CD14-positive monocyte (primary cell): ENCODE results near the gene VIP. TPM values are rescaled to one million over a fixed set of nuclear protein-coding genes. Genes with fewer than 3 reads are reported as not detected.

Source experiments
- DNase-seq, 3 donors: peaks; one replicate each; pipeline ENCODE4 v3.0.0-alpha.2; 2011 to 2022
- H2AFZ ChIP-seq: 2 replicates; pipeline ENCODE4 v1.6.0; 2012; ENCODE audit warnings: mild to moderate bottlenecking, low read depth, low read length, inconsistent platforms; ENCODE audit not compliant: insufficient read depth, poor library complexity, severe bottlenecking
- H3K27ac ChIP-seq, 2 donors: 1 replicate in 1 of 2; 2 replicates in 1 of 2; pipeline ENCODE4 v1.5.1; 2012 to 2013; ENCODE audit warnings: low read length in 2 of 2, control low read depth in 1 of 2, inconsistent platforms in 1 of 2, low read depth in 1 of 2, mild to moderate bottlenecking in 1 of 2
- H3K27me3 ChIP-seq, 2 donors: one replicate each; pipeline versions ENCODE4 v1.6.0 to v1.6.1; 2011 to 2013; ENCODE audit warnings: low read length in 2 of 2; ENCODE audit not compliant: control insufficient read depth in 2 of 2, insufficient read depth in 2 of 2
- H3K36me3 ChIP-seq, 2 donors: replicated peaks in 1 of 2; 1 replicate in 1 of 2; 2 replicates in 1 of 2; pipeline versions ENCODE4 v1.5.1 to v1.6.1; 2012 to 2013; ENCODE audit warnings: low read length in 2 of 2, control low read depth in 1 of 2, inconsistent platforms in 1 of 2, mild to moderate bottlenecking in 1 of 2; ENCODE audit not compliant: insufficient read depth in 2 of 2, control insufficient read depth in 1 of 2
- H3K4me1 ChIP-seq, 2 donors: 1 replicate in 1 of 2; 2 replicates in 1 of 2; pipeline versions ENCODE4 v1.5.1 to v1.6.1; 2012 to 2013; ENCODE audit warnings: low read length in 2 of 2, control low read depth in 1 of 2, inconsistent platforms in 1 of 2, mild to moderate bottlenecking in 1 of 2, moderate library complexity in 1 of 2; ENCODE audit not compliant: insufficient read depth in 2 of 2, control insufficient read depth in 1 of 2
- H3K4me2 ChIP-seq: replicated peaks from 2 replicates; pipeline ENCODE3; 2012; ENCODE audit warnings: low read length, moderate library complexity, mild to moderate bottlenecking; ENCODE audit not compliant: poor library complexity, severe bottlenecking; ENCODE audit errors: extremely low read depth
- H3K4me3 ChIP-seq, 3 experiments: fragments of 200-600 bp in 1 of 3; sonication (generic) in 1 of 3; replicated peaks in 1 of 3; 1 replicate in 2 of 3; 2 replicates in 1 of 3; pipeline ENCODE4 v1.5.1; 2011 to 2013; ENCODE audit warnings: low read length in 3 of 3, mild to moderate bottlenecking in 3 of 3, control low read depth in 2 of 3, low read depth in 2 of 3, inconsistent platforms in 1 of 3, moderate library complexity in 1 of 3
- H3K79me2 ChIP-seq: 2 replicates; pipeline ENCODE4 v1.6.0; 2012; ENCODE audit warnings: mild to moderate bottlenecking, control low read depth, inconsistent platforms, low read length, moderate library complexity; ENCODE audit not compliant: insufficient read depth
- H3K9ac ChIP-seq: 2 replicates; pipeline ENCODE4 v1.6.0; 2017; ENCODE audit warnings: low read length, mild to moderate bottlenecking; ENCODE audit not compliant: insufficient read depth, poor library complexity, severe bottlenecking
- H3K9me3 ChIP-seq, 2 donors: replicated peaks in 1 of 2; 1 replicate in 1 of 2; 2 replicates in 1 of 2; pipeline versions ENCODE4 v1.5.1 to v1.6.1; 2012 to 2013; ENCODE audit warnings: low read length in 2 of 2, control low read depth in 1 of 2; ENCODE audit not compliant: control insufficient read depth in 1 of 2, insufficient read depth in 1 of 2
- H4K20me1 ChIP-seq: 2 replicates; pipeline ENCODE4 v1.6.0; 2012; ENCODE audit warnings: mild to moderate bottlenecking, low read length, control low read depth, moderate library complexity; ENCODE audit not compliant: insufficient read depth
- H3K27ac Mint-ChIP-seq, 7 donors: one replicate each; pipeline ENCODE4 v1.8.0; 2020; ENCODE audit warnings: mild to moderate bottlenecking in 7 of 7, mixed read lengths in 7 of 7, moderate library complexity in 6 of 7, inconsistent platforms in 2 of 7
- H3K27me3 Mint-ChIP-seq, 3 donors: one replicate each; pipeline ENCODE4 v1.8.0; 2021 to 2022; ENCODE audit warnings: low read depth in 3 of 3, mild to moderate bottlenecking in 3 of 3, mixed read lengths in 3 of 3, moderate library complexity in 3 of 3, inconsistent platforms in 1 of 3
- H3K36me3 Mint-ChIP-seq, 2 donors: one replicate each; pipeline ENCODE4 v1.8.0; 2020; ENCODE audit warnings: mixed read lengths in 2 of 2, inconsistent platforms in 1 of 2, mild to moderate bottlenecking in 1 of 2
- H3K4me1 Mint-ChIP-seq: one replicate; pipeline ENCODE4 v1.8.0; 2020; ENCODE audit warnings: mild to moderate bottlenecking, mixed read lengths
- H3K4me3 Mint-ChIP-seq, 2 donors: one replicate each; pipeline ENCODE4 v1.8.0; 2020; ENCODE audit warnings: mild to moderate bottlenecking in 2 of 2, mixed read lengths in 2 of 2, moderate library complexity in 1 of 2
- H3K9me3 Mint-ChIP-seq, 7 donors: one replicate each; pipeline ENCODE4 v1.8.0; 2020 to 2022; ENCODE audit warnings: mixed read lengths in 7 of 7, mild to moderate bottlenecking in 6 of 7, moderate library complexity in 6 of 7, inconsistent platforms in 2 of 7
- CTCF ChIP-seq: fragments of 200-600 bp; IDR thresholded peaks from one replicate; pipeline ENCODE4 v1.8.0; 2022; ENCODE audit warnings: antibody characterized with exemption, mild to moderate bottlenecking
- WGBS: methylation state at CpG from one replicate; pipeline ENCODE4 v1.1.5; 2013; ENCODE audit warnings: missing lambda C conversion rate; ENCODE audit not compliant: insufficient coverage; 5-methylcytosine and 5-hydroxymethylcytosine counted together
- intact Hi-C, 2 donors: fragments of 100-400 bp; cut with micrococcal nuclease; formaldehyde crosslinking; loops; one replicate each; pipeline versions ENCODE4 v1.15.0 to v1.15.1; 2023
- polyA plus RNA-seq, 3 donors: library from polyadenylated mRNA; depleted of rRNA in 1 of 3; unstranded in 2 of 3; stranded (reverse) in 1 of 3; fragments of 300-500 nt in 2 of 3; fragments of >200 nt in 1 of 3; fragmentation: Illumina TruSeq in 2 of 3; gene quantifications; 1 replicate in 2 of 3; 2 replicates in 1 of 3; pipeline ENCODE4 v1.2.3, GENCODE V29; 2012 to 2021

VIP gene
- polyA plus RNA-seq, 3 donors: not detected

- Mint-ChIP-seq H3K27ac (no peak overlapping the region), H3K4me1 (no peaks in the 10 kb centered on the region), H3K4me3 (no peak overlapping the region), H3K9me3 (peaks cover 0 to 5% (median 0%) of the 10 kb centered on the region in 7 donors), H3K27me3 (peaks cover 0 to 4% (median 3%) of the 10 kb centered on the region in 3 donors), H3K36me3 (no peaks in the 10 kb centered on the region)
- no peaks in the 10 kb centered on the region for H3K4me1 ChIP-seq
- H3K27me3 ChIP-seq: no peaks in the 10 kb centered on the region
- H3K4me3 ChIP-seq: no peak overlapping the region
- no peaks in the 10 kb centered on the region for H3K79me2 ChIP-seq
- no peak overlapping the region for H3K9ac ChIP-seq
- no peak for DNase-seq
- no peaks in the 10 kb centered on the region for H3K9me3 ChIP-seq
- no peak overlapping the region for H3K4me2 ChIP-seq
- H2AFZ ChIP-seq: no peak overlapping the region
- H4K20me1 ChIP-seq: no peaks in the 10 kb centered on the region
- no peak overlapping the region for H3K27ac ChIP-seq
- WGBS: 97% methylated on average over 3 of the region's 3 CpGs
- intact Hi-C loops: no loop called here
- H3K36me3 ChIP-seq: no peaks in the 10 kb centered on the region
- no peak for TF ChIP-seq CTCF
Observed at GRCh38 chr6:152727507-152727906, 23.1 kb upstream of the VIP start.

- no peak overlapping the region for H3K9ac ChIP-seq
- peaks cover 0 to 5% (median 1%) of the 10 kb centered on the region in 7 donors for H3K9me3 Mint-ChIP-seq
- no peak overlapping the region for H3K4me2 ChIP-seq
- no peak for DNase-seq
- H4K20me1 ChIP-seq: no peaks in the 10 kb centered on the region
- H3K9me3 ChIP-seq: no peaks in the 10 kb centered on the region
- H3K4me1 ChIP-seq: no peaks in the 10 kb centered on the region
- no peak overlapping the region for H3K27ac ChIP-seq
- no peaks in the 10 kb centered on the region for H3K36me3 ChIP-seq
- no peak for TF ChIP-seq CTCF
- no peak overlapping the region for H3K27ac Mint-ChIP-seq
- H3K4me1 Mint-ChIP-seq: no peaks in the 10 kb centered on the region
- no peak overlapping the region for H3K4me3 Mint-ChIP-seq
- H3K36me3 Mint-ChIP-seq: no peaks in the 10 kb centered on the region
- WGBS: no CpG with 5 or more reads among the region's 2 CpGs
- no peak overlapping the region for H2AFZ ChIP-seq
- H3K27me3 Mint-ChIP-seq: peaks cover 0 to 1% (median 0%) of the 10 kb centered on the region in 3 donors
- intact Hi-C loops: no loop called here
- H3K79me2 ChIP-seq: no peaks in the 10 kb centered on the region
- H3K4me3 ChIP-seq: no peak overlapping the region
- H3K27me3 ChIP-seq: no peaks in the 10 kb centered on the region
Observed at GRCh38 chr6:152734630-152735029, 16.0 kb upstream of the VIP start.
